GM12864 (cell line): ENCODE data around the gene SPOP.
A peak's percentile ranks its signal among the peaks of the same experiment; 100 is the strongest.
"Not testable (repeated sequence)": the region's sequence is repeated elsewhere in the genome, so short reads cannot be mapped to it uniquely, and the experiment has no call there.

Experiments used
- DNase-seq: peaks from one replicate; pipeline ENCODE4 v3.0.0-alpha.2; 2011; ENCODE audit warnings: low read depth
- H3K4me3 ChIP-seq: 2 replicates; pipeline ENCODE4 v1.5.1; 2011; ENCODE audit warnings: mild to moderate bottlenecking, low read depth, low read length, control low read depth
- TF ChIP-seq, protein P1 (sequence below): IDR thresholded peaks from 2 replicates; pipeline ENCODE4 v1.5.1; 2011; ENCODE audit warnings: low read depth, mild to moderate bottlenecking, moderate library complexity, low read length, control low read depth, inconsistent platforms; ENCODE audit errors: missing control alignments

SPOP gene

DNA sequence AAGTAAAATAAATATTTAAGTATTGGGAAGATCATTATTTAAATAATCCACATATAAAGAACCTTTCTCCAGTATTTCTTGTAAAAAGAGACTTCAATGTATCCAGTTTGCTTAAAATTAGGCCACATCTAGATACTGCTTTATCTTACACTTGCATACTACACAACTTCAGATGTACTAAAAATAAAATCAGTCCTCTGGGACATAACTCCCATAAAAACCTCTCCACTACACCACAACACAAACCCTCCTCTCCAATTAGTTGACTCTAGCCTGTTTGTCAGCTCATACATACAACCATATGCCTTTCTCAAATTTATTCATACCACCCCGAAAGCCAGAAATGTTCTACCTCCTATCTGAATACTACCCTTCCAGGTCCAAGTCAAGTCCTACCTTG is 21.6 kb downstream of the SPOP start:
- H3K4me3 ChIP-seq: no peak overlapping the region
- TF ChIP-seq, protein P1, sequence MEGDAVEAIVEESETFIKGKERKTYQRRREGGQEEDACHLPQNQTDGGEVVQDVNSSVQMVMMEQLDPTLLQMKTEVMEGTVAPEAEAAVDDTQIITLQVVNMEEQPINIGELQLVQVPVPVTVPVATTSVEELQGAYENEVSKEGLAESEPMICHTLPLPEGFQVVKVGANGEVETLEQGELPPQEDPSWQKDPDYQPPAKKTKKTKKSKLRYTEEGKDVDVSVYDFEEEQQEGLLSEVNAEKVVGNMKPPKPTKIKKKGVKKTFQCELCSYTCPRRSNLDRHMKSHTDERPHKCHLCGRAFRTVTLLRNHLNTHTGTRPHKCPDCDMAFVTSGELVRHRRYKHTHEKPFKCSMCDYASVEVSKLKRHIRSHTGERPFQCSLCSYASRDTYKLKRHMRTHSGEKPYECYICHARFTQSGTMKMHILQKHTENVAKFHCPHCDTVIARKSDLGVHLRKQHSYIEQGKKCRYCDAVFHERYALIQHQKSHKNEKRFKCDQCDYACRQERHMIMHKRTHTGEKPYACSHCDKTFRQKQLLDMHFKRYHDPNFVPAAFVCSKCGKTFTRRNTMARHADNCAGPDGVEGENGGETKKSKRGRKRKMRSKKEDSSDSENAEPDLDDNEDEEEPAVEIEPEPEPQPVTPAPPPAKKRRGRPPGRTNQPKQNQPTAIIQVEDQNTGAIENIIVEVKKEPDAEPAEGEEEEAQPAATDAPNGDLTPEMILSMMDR: no peak
- no peak for DNase-seq

DNA sequence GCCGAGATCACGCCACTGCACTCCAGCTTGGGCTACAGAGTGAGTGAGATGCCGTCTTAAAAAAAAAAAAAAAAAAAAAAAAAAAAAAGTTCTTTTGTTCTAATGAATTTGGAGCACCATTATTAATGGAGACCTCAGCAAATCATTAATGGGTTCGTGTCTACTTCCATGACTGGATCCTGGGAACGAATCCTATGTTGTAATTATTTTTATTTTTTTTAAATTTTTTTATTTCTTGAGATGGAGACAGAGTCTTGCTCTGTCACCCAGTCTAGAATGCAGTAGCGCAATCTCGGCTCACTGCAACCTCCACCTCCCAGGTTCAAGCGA is 30.7 kb downstream of the SPOP start:
- no peak overlapping the region for H3K4me3 ChIP-seq
- TF ChIP-seq, protein P1: no peak
- no peak for DNase-seq

DNA sequence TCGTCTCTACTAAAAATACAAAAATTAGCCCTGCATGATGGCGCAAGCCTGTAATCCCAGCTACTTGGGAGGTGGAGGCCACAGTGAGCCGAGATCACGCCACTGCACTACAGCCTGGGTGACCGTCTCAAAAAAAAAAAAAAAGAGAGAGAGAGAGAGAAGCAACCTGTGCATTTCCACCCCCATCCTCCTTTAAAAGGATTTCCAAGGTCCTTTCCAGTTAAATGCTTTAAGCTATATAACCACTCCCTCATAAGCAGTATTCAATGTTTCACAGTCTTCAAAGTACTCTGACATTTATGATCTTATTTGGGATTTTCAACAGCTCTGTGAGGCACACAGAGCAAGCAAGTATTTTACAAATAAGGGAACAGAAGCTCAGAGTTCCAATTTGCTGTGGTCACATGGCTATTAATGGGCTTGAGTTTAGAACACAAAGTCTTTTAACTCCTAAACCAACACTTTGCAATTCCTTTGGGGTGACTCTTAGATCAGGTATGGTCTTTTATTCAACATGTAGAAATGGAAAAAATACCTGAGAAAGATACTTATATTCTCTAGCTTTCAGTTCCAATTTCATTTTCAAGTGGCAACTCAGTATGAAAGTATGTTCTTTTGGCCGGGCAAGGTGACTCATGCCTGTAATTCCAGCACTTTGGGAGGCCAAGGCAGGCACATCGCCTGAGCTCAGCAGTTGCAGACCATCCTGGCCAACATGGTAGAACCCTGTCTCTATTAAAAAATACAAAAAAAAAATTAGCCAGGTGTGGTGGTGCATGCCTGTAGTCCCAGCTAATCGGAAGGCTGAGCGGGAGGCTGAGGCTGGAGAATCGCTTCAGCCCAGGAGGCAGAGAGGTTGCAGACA is 31.3 kb downstream of the SPOP start:
- H3K4me3 ChIP-seq: no peak overlapping the region; the same call in 1 of the 2 replicates
- peak; percentile 13 for DNase-seq
- TF ChIP-seq, protein P1: no peak

DNA sequence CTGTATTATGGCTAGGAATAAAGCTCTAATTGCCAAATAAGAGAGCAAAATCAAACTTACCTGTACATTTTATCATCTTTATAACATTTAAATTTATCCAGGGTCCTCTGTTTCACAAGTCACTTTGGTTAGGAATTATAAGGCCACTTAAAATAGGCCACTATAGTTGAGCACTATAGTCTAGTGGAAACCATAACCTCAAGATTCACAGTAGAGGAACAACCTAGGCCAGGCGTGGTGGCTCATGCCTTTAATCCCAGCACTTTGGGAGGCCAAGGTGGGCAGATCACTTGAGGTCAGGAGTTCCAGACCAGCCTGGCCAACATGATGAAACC is 31.9 kb downstream of the SPOP start:
- not testable (repeated sequence) for DNase-seq, H3K4me3 ChIP-seq

DNA sequence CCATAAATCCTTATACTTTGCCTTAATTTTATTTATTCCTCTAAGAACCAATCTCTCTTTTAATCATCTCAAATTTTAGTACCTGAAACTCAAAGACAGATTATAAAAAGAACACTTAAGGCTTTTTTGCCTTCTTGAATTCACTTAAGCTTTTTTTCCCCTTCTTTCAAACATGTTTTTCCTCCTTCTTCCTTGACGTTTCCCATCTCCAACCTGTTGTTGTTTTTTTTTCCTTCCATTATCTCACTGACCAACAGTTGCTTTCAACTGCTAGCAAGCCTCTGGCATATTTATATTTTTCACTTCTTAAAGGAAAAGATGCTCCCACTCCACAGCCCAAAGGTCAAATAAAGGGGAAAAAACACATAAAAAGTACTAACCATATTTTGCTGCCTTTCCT is 32.2 kb downstream of the SPOP start:
- no peak for DNase-seq
- TF ChIP-seq, protein P1: no peak
- no peak overlapping the region for H3K4me3 ChIP-seq

DNA sequence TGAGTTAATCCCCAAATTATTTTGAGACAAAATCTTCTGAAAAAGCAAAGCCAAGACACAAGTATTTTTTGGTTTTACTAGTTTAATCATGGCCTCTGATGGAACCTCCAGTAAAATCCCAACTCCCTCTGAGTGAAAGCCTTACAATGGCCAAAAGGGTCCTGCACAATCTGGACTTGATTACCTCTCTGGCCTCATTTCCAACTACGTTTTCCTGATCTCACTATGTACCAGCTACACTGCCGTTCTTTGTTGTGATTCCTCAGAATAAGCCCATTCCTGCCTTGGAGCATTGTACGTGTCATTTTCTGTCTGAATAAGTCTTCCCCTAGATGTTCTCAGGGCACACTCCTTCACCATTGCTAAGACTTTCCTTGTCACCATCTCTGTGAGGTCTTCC is 37.3 kb downstream of the SPOP start:
- TF ChIP-seq, protein P1: no peak
- H3K4me3 ChIP-seq: no peak overlapping the region
- no peak for DNase-seq

DNA sequence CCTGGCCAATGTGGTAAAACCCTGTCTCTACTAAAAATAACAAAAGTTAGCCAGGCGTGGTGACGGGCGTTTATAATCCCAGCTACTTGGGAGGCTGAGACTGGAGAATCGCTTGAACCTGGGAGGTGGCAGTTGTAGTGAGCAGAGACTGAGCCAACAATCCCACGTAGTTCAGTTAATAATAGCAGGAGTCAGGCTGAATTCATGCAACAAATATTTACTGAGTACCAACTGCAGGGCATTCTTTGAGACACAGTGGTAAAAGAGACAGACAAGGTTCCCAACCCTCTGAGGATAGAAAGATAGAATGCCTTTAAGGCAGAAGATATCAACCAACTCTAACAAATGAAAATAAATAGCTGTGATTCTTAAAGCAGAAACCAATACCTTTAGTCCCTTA is 39.1 kb downstream of the SPOP start:
- TF ChIP-seq, protein P1: no peak
- DNase-seq: no peak
- no peak overlapping the region for H3K4me3 ChIP-seq

DNA sequence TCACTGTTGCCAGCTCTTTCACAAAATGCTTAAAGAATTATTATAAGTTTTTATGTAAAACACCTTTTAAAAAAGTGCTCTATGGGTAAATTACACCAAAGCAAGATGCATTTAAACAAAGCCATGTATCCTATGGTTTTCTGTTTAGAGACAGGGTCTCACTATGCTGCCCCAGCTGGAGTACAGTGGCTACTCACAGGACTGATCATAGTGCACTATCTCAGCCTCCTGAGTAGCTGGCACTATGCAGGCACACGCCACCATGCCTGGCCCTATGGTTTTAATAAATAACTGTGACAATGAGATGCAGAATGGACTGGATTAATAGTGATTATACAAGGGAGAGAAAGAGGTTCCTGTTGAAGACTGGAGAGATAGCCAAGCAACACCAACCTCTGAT is 40.2 kb downstream of the SPOP start:
- TF ChIP-seq, protein P1: no peak
- H3K4me3 ChIP-seq: no peak overlapping the region
- DNase-seq: no peak
